Measurements from ENCODE around the gene REV3L. TPM values are rescaled to one million over a fixed set of nuclear protein-coding genes. Genes with fewer than 3 reads are reported as not detected.

REV3L gene
- 40.0 and 40.5 TPM in 2 replicates for total RNA-seq
- long read RNA-seq, partial matches to known transcripts: 21 of 32 reads
- long read RNA-seq, other reads (novel, unspliced or antisense): 11 of 32 reads

- H3K27me3 Mint-ChIP-seq: no peaks in the 10 kb centered on the region
- TF ChIP-seq CTCF (IDR thresholded peaks at IDR 0.05; ENCODE audit: unreplicated experiment): no peak
- DNase-seq (ENCODE audit: low spot score, unreplicated experiment): peak; percentile 86
- peak within 1 kb of the TSS; percentile 99 for H3K4me3 Mint-ChIP-seq (ENCODE audit: low read depth)
- H3K27ac Mint-ChIP-seq: peak within 1 kb of the TSS; percentile 99
- H3K9me3 Mint-ChIP-seq (ENCODE audit: low read depth): no peaks in the 10 kb centered on the region
- H3K36me3 Mint-ChIP-seq (ENCODE audit: insufficient read depth): peaks cover 9% of the 10 kb centered on the region
- H3K4me1 Mint-ChIP-seq (ENCODE audit: low read depth): peaks cover 33% of the 10 kb centered on the region
These were observed at the start of gene REV3L for GRCh38 chr6:111482959-111483735. Gene REV3L, minus strand, starts transcription at chr6:111483218. Its CDS starts 330 bp downstream, at chr6:111482888.

DNA sequence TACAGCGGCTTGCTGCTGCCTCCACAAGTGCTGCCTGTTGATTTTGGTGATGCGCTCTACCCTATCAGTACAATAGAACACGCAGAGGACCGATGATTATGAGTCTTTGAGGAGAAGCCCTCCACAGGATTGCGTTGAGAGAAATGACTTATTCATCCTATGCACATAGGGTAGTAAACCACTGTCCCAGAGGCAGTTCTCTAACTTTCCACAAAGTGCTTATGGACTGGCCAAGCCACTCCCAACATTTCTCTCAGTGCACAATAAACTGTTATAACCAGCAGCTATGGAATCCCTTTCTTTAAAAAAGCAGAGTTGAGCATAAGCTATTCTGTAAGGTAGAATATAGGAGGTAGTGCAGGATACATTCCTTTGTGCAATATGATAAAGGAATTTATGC is 48.2 kb upstream of the REV3L start:
- Mint-ChIP-seq H3K27ac (no peak overlapping the region), H3K36me3 (ENCODE audit: insufficient read depth) (peaks cover 5% of the 10 kb centered on the region), H3K27me3 (no peaks in the 10 kb centered on the region), H3K4me3 (ENCODE audit: low read depth) (no peak overlapping the region), H3K9me3 (ENCODE audit: low read depth) (no peaks in the 10 kb centered on the region), H3K4me1 (ENCODE audit: low read depth) (peaks cover 2% of the 10 kb centered on the region)
- no peak for DNase-seq (ENCODE audit: low spot score, unreplicated experiment)
- TF ChIP-seq CTCF (IDR thresholded peaks at IDR 0.05; ENCODE audit: unreplicated experiment): no peak

- no peaks in the 10 kb centered on the region for H3K27me3 Mint-ChIP-seq
- peaks cover 5% of the 10 kb centered on the region for H3K36me3 Mint-ChIP-seq (ENCODE audit: insufficient read depth)
- H3K27ac Mint-ChIP-seq: no peak overlapping the region
- H3K4me1 Mint-ChIP-seq (ENCODE audit: low read depth): peaks cover 2% of the 10 kb centered on the region
- H3K4me3 Mint-ChIP-seq (ENCODE audit: low read depth): no peak overlapping the region
- H3K9me3 Mint-ChIP-seq (ENCODE audit: low read depth): no peaks in the 10 kb centered on the region
- no peak for DNase-seq (ENCODE audit: low spot score, unreplicated experiment)
- TF ChIP-seq CTCF (IDR thresholded peaks at IDR 0.05; ENCODE audit: unreplicated experiment): no peak
These were observed 47.6 kb upstream of the REV3L start for GRCh38 chr6:111530667-111531066.

DNA sequence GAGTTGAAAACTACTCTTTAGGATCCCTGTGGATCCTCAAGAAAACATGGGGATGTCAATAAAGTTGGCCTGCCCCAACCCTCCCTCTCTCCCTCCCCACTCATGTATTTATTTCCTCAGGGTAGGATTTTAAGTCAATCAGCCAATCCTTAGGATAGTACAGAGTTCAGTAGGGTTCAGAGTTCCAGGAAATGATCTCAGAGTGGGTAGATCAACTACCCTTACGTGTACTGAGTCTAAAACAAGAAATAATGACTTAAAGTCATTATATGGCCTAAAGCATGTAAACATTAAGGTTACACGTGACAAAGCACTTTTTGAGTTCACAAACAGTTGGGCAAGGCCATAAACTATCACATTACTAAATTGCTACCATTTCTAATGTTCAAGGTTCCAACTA is 47.2 kb upstream of the REV3L start:
- no peak for TF ChIP-seq CTCF (IDR thresholded peaks at IDR 0.05; ENCODE audit: unreplicated experiment)

DNA sequence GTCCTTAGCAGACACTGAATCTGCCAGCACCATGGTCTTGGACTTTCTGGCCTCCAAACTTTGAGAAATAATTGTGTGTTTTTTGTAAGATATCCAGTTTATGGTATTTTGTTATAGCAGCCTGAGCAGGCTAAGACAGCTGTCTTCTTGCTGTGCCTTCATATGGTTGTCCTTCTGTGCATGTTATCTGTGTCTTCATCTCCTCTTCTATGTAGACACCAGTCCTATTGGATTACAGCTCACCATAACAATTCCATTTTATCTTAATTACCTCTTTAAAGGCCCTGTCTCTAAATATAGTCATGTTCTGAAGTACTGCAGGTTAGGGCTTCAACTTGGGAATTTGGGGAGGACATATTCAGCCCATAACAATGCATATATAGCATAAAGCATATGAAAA is 44.3 kb upstream of the REV3L start:
- H3K36me3 Mint-ChIP-seq (ENCODE audit: insufficient read depth): peaks cover 8% of the 10 kb centered on the region
- H3K4me1 Mint-ChIP-seq (ENCODE audit: low read depth): peaks cover 10% of the 10 kb centered on the region
- no peaks in the 10 kb centered on the region for H3K9me3 Mint-ChIP-seq (ENCODE audit: low read depth)
- no peak for DNase-seq (ENCODE audit: low spot score, unreplicated experiment)
- no peak for TF ChIP-seq CTCF (IDR thresholded peaks at IDR 0.05; ENCODE audit: unreplicated experiment)
- no peak overlapping the region for H3K27ac Mint-ChIP-seq
- H3K4me3 Mint-ChIP-seq (ENCODE audit: low read depth): no peak overlapping the region
- H3K27me3 Mint-ChIP-seq: no peaks in the 10 kb centered on the region

More for the DNA sequence above, 47.2 kb upstream of the REV3L start:
- Mint-ChIP-seq H3K4me3 (ENCODE audit: low read depth) (no peak overlapping the region), H3K27me3 (no peaks in the 10 kb centered on the region), H3K9me3 (ENCODE audit: low read depth) (no peaks in the 10 kb centered on the region), H3K27ac (no peak overlapping the region), H3K36me3 (ENCODE audit: insufficient read depth) (peaks cover 5% of the 10 kb centered on the region), H3K4me1 (ENCODE audit: low read depth) (peaks cover 2% of the 10 kb centered on the region)
- DNase-seq (ENCODE audit: low spot score, unreplicated experiment): no peak

Measured in progenitor cell of endocrine pancreas (in vitro differentiated cells).